Measurements from ENCODE around the gene CSN2. TPM values are rescaled to one million over a fixed set of nuclear protein-coding genes. Genes with fewer than 3 reads are reported as not detected.

Gene CSN2
- total RNA-seq (2022; extraction: Qiagen RNA extraction) = not detected in 5 replicates

DNA sequence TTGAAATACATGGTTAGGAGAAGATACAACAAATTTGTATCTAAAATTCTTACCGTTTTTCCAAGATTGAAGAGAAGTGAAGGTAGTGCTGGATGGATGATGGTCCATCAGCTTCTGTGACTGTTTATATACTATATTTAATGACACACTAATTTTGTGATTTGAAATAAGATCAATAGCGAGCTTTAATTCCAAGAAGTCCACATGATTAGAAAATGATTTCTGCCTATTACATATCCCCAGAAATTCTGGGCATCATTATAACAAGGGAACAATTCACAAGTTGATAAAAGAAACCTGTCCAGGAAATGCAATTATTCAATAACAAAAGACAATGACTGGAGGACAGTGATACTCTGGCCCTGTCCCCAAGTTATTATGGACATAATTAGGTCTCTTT, at the start of gene CSN2:
Gene CSN2, minus strand, starts transcription at position 101 of the 400 bp plus-strand sequence. CDS start 4,733 bp downstream, outside the sequence.

GRCh38 chr4:69995526-69996016, 30.0 kb upstream of the CSN2 start, which contains the start of gene STATH:
Gene STATH (plus strand): TSS chr4:69995966. CDS start chr4:69998438, 2,472 bp downstream.

DNA sequence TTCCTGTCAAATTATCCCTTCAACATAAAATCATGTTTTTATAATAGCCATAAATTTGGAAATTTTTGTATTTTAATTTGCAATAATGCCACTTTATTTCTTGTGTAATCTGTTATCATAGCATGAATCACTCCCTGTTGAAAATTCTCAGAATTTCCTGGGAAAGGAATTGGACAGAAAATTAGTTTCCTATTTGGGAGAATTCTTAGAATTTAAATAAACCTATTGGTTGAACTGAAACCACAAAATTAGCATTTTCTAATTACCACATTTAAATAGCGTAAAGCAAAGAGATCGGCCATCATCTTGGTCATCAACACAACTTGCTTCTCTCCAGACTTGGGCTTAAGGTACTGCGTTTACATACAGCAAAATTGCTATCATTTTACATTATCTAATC, 34.8 kb downstream of the CSN2 start, which contains the start of gene CSN1S1:
Gene CSN1S1, plus strand, starts transcription at position 301 of the 400 bp plus-strand sequence. CDS start 1,488 bp downstream, outside the sequence.

Other genes starting within 250 kb of the CSN2 start
- 0.02 TPM in 1 of 5 replicates, not detected in the others for gene SULT1B1, start 205.1 kb downstream of the CSN2 start, total RNA-seq (2022; extraction: Qiagen RNA extraction)
- not detected in 5 replicates for gene SULT1E1, start 105.6 kb downstream of the CSN2 start, total RNA-seq (2022; extraction: Qiagen RNA extraction)
- not detected in 5 replicates for gene CSN1S1, start 34.7 kb downstream of the CSN2 start, total RNA-seq (2022; extraction: Qiagen RNA extraction)
- not detected in 5 replicates for gene STATH, start 30.2 kb upstream of the CSN2 start, total RNA-seq (2022; extraction: Qiagen RNA extraction)
- not detected in 5 replicates for gene HTN3, start 62.7 kb upstream of the CSN2 start, total RNA-seq (2022; extraction: Qiagen RNA extraction)
- not detected in 5 replicates for gene HTN1, start 84.7 kb upstream of the CSN2 start, total RNA-seq (2022; extraction: Qiagen RNA extraction)
- not detected in 5 replicates for gene PRR27, start 188.5 kb upstream of the CSN2 start, total RNA-seq (2022; extraction: Qiagen RNA extraction)
- gene ODAM, start 230.0 kb upstream of the CSN2 start, total RNA-seq (2022; extraction: Qiagen RNA extraction) = not detected in 5 replicates

All from A549 treated with Mapracorat at 1 μM for 4 hours (cell line).